ENCODE measurements around the gene KCNF1. TPM values are rescaled to one million over a fixed set of nuclear protein-coding genes. Genes with fewer than 3 reads are reported as not detected.
A peak's percentile ranks its signal among the peaks of the same experiment; 100 is the strongest.

Gene KCNF1
- total RNA-seq, 2 donors from 2014 or later, result 0.22 to 0.90 TPM

- DNase-seq, result no peak
- H3K27me3 ChIP-seq, result peaks cover 28% of the 10 kb centered on the region
- no peaks in the 10 kb centered on the region for H3K4me1 ChIP-seq
- intact Hi-C loops (cut with DNase I), result loop anchor here (5.0 kb wide), 2 partner anchors 81 to 214 kb away; no protein-coding TSS in a partner anchor
- H3K9ac ChIP-seq (ENCODE audit: low read depth in 2 of 2, low read length in 2 of 2), result no peak overlapping the region
- H3K4me3 ChIP-seq, result no peak overlapping the region
- no peaks in the 10 kb centered on the region for H3K36me3 ChIP-seq
- H3K9me3 ChIP-seq, result no peaks in the 10 kb centered on the region
- no peak for TF ChIP-seq CTCF (IDR thresholded peaks at IDR 0.05)
- H3K27ac ChIP-seq, result no peak overlapping the region
Measured at GRCh38 chr2:10913501-10914271, 2.0 kb downstream of the KCNF1 start.

GRCh38 chr2:10914272-10914693, 2.5 kb downstream of the KCNF1 start:
- H3K4me1 ChIP-seq, result no peaks in the 10 kb centered on the region

GRCh38 chr2:10915236-10915635, 3.5 kb downstream of the KCNF1 start:
- H3K4me1 ChIP-seq, result no peaks in the 10 kb centered on the region
- intact Hi-C loops (cut with DNase I), result no loop called here
- no peak for TF ChIP-seq CTCF (IDR thresholded peaks at IDR 0.05)
- peaks cover 28% of the 10 kb centered on the region for H3K27me3 ChIP-seq
- no peaks in the 10 kb centered on the region for H3K9me3 ChIP-seq
- DNase-seq, result no peak
- no peaks in the 10 kb centered on the region for H3K36me3 ChIP-seq
- H3K4me3 ChIP-seq, result no peak overlapping the region
- no peak overlapping the region for H3K9ac ChIP-seq (ENCODE audit: low read depth in 2 of 2, low read length in 2 of 2)
- no peak overlapping the region for H3K27ac ChIP-seq

More at GRCh38 chr2:10914272-10914693, 2.5 kb downstream of the KCNF1 start:
- no peak overlapping the region for H3K9ac ChIP-seq (ENCODE audit: low read depth in 2 of 2, low read length in 2 of 2)
- no peak overlapping the region for H3K4me3 ChIP-seq
- H3K27ac ChIP-seq, result no peak overlapping the region
- H3K9me3 ChIP-seq, result no peaks in the 10 kb centered on the region
- no peak for TF ChIP-seq CTCF (IDR thresholded peaks at IDR 0.05)
- intact Hi-C loops (cut with DNase I), result loop anchor here (5.0 kb wide), 2 partner anchors 82 to 213 kb away; no protein-coding TSS in a partner anchor
- DNase-seq, result peak; percentile 46
- no peaks in the 10 kb centered on the region for H3K36me3 ChIP-seq
- H3K27me3 ChIP-seq, result peaks cover 28% of the 10 kb centered on the region

- Histone ChIP-seq H3K4me1 (no peaks in the 10 kb centered on the region), H3K27me3 (peaks cover 28% of the 10 kb centered on the region)
- no peak for DNase-seq
Measured at GRCh38 chr2:10915731-10916276, 4.1 kb downstream of the KCNF1 start.

GRCh38 chr2:10916953-10917352, 5.2 kb downstream of the KCNF1 start:
- Histone ChIP-seq H3K36me3 (no peaks in the 10 kb centered on the region), H3K9ac (ENCODE audit: low read depth in 2 of 2, low read length in 2 of 2) (no peak overlapping the region), H3K4me1 (no peaks in the 10 kb centered on the region), H3K27ac (no peak overlapping the region), H3K27me3 (peaks cover 17% of the 10 kb centered on the region), H3K4me3 (no peak overlapping the region), H3K9me3 (no peaks in the 10 kb centered on the region)
- no peak for DNase-seq
- no peak for TF ChIP-seq CTCF (IDR thresholded peaks at IDR 0.05)
- intact Hi-C loops (cut with DNase I), result no loop called here

More at GRCh38 chr2:10915731-10916276, 4.1 kb downstream of the KCNF1 start:
- Histone ChIP-seq H3K27ac (no peak overlapping the region), H3K9me3 (no peaks in the 10 kb centered on the region), H3K4me3 (no peak overlapping the region), H3K36me3 (no peaks in the 10 kb centered on the region), H3K9ac (ENCODE audit: low read depth in 2 of 2, low read length in 2 of 2) (no peak overlapping the region)
- no peak for TF ChIP-seq CTCF (IDR thresholded peaks at IDR 0.05)
- intact Hi-C loops (cut with DNase I), result no loop called here

All from colonic mucosa (tissue), 4 donors.